ENCODE data around the gene CCDC134.

GRCh38 chr22:41842996-41843970, 42.8 kb downstream of the CCDC134 start:
- TF ChIP-seq EP300 (IDR thresholded peaks at IDR 0.05) (no peak), CTCF (IDR thresholded peaks at IDR 0.05) (no peak), POLR2A (IDR thresholded peaks at IDR 0.05) (no peak), POLR2AphosphoS5 (IDR thresholded peaks at IDR 0.05) (no peak)
